NT2/D1 (cell line): Measurements from ENCODE around the gene DNAH11.

Source experiments
- DNase-seq: peaks from one replicate; pipeline ENCODE4 v3.0.0-alpha.2; 2011; ENCODE audit warnings: low read depth, low spot score
- H3K27me3 ChIP-seq: 2 replicates; pipeline ENCODE4 v1.6.0; 2011; ENCODE audit warnings: mild to moderate bottlenecking; ENCODE audit not compliant: insufficient read length, insufficient read depth
- H3K36me3 ChIP-seq: 2 replicates; pipeline ENCODE4 v1.6.1; 2011; ENCODE audit warnings: mild to moderate bottlenecking, low read length, mixed read lengths; ENCODE audit not compliant: insufficient read depth, insufficient read length
- H3K4me1 ChIP-seq: 2 replicates; pipeline ENCODE4 v1.5.1; 2011; ENCODE audit not compliant: insufficient read depth, insufficient read length
- H3K4me3 ChIP-seq: 2 replicates; pipeline ENCODE4 v1.5.1; 2011; ENCODE audit warnings: low read depth; ENCODE audit not compliant: insufficient read length
- H3K9ac ChIP-seq: 2 replicates; pipeline ENCODE4 v1.6.0; 2011; ENCODE audit warnings: low read depth; ENCODE audit not compliant: insufficient read length
- H3K9me3 ChIP-seq: 2 replicates; pipeline ENCODE4 v1.5.1; 2011; ENCODE audit warnings: mild to moderate bottlenecking, low read length; ENCODE audit not compliant: insufficient read depth
- SUZ12 ChIP-seq: IDR thresholded peaks from 2 replicates; pipeline ENCODE4 v1.6.1; 2011; ENCODE audit not compliant: insufficient read length, insufficient read depth; ENCODE audit errors: extremely low read depth
- YY1 ChIP-seq: IDR thresholded peaks from 2 replicates; pipeline ENCODE4 v1.6.1; 2011; ENCODE audit not compliant: insufficient read length, insufficient read depth
- ZNF274 ChIP-seq: IDR thresholded peaks from 2 replicates; pipeline ENCODE4 v1.6.1; 2011; ENCODE audit warnings: mild to moderate bottlenecking, low read depth, low read length

Gene DNAH11

DNA sequence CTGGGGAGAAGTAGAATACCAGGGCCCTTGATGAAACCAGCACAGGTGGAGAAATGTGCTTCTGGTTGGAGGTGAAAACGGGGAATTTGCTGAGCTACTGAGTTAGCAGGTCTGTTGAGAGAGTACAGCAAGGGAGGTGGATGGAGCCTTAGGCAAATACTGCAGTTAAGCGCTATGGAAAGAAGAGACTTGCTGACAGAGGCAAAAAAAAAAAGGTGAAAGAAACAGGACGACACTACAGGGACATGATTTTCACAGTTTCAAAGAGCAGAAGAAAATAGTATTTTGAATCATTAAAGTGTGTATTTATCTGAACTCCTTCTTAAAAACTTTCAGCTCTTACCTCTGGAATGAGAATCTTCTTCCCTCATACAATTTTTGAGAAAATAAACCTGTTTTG, 159.5 kb downstream of the DNAH11 start:
- no peak overlapping the region for H3K4me3 ChIP-seq
- no peaks in the 10 kb centered on the region for H3K9me3 ChIP-seq
- H3K36me3 ChIP-seq, result no peaks in the 10 kb centered on the region
- TF ChIP-seq ZNF274, result no peak
- no peak for TF ChIP-seq SUZ12
- TF ChIP-seq YY1, result no peak
- no peaks in the 10 kb centered on the region for H3K4me1 ChIP-seq
- DNase-seq, result no peak
- H3K9ac ChIP-seq, result no peak overlapping the region
- no peaks in the 10 kb centered on the region for H3K27me3 ChIP-seq

DNA sequence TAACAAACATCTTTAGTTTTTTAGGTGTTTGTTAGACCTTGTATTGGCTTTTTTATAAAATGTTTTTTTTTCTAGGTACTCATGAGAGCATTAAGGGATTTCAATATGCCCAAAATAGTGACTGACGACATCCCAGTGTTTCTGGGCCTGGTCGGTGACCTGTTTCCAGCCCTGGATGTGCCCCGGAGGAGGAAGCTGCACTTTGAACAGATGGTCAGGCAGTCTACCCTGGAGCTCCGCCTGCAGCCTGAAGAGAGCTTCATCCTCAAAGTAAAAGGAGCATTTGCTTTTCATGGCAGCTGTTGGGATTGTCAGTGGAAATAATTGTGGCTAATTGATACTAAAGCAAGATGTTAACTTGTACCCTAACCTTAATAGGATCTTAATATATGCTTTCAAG, 161.5 kb downstream of the DNAH11 start:
- H3K4me1 ChIP-seq, result no peaks in the 10 kb centered on the region
- no peak overlapping the region for H3K9ac ChIP-seq
- no peaks in the 10 kb centered on the region for H3K36me3 ChIP-seq
- no peak for TF ChIP-seq ZNF274
- H3K27me3 ChIP-seq, result no peaks in the 10 kb centered on the region
- H3K4me3 ChIP-seq, result no peak overlapping the region
- no peaks in the 10 kb centered on the region for H3K9me3 ChIP-seq
- DNase-seq, result no peak

DNA sequence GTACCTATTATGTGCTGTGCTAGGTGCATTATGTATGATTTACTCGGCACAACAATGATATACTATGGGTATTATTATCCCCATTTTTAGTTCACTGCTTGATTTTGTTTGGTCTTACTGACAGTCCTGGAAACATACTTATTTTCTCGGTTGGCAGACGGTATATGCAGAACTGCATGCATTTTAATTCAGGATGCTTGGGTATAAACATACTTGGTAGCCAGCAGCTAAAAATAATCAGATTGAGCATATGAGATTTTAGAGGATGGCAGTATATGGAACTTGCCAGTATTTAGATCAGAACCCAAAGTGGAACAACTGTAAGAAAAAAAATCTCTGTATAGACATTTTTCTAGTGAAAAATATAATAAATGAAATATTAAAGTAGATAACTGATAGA, 163.3 kb downstream of the DNAH11 start:
- no peaks in the 10 kb centered on the region for H3K27me3 ChIP-seq
- H3K9me3 ChIP-seq, result no peaks in the 10 kb centered on the region
- no peak overlapping the region for H3K4me3 ChIP-seq

DNA sequence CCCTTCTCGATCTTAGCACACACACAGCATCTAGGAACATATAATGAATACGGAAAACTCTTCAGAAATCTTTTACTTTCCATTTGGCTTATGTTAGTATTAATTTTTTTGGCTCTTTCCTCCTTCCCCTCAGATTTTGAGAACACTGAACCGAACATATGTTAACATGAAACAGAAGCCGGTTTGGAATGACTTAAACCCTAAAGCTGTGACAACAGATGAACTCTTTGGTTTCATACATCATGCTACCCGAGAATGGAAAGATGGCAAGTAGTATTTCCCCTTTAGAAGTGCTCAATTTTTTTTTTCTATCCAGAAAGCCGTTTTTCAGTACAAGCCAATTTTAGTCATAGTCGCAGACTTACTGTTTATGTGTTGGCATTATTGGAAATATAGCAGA, 164.7 kb downstream of the DNAH11 start:
- H3K9ac ChIP-seq, result no peak overlapping the region
- no peaks in the 10 kb centered on the region for H3K27me3 ChIP-seq
- TF ChIP-seq SUZ12, result no peak
- DNase-seq, result no peak
- no peaks in the 10 kb centered on the region for H3K36me3 ChIP-seq
- H3K4me1 ChIP-seq, result no peaks in the 10 kb centered on the region
- H3K4me3 ChIP-seq, result no peak overlapping the region
- H3K9me3 ChIP-seq, result no peaks in the 10 kb centered on the region

More for the DNA sequence above, 163.3 kb downstream of the DNAH11 start:
- no peak for DNase-seq
- TF ChIP-seq ZNF274, result no peak
- no peak for TF ChIP-seq YY1
- Histone ChIP-seq H3K36me3 (no peaks in the 10 kb centered on the region), H3K4me1 (no peaks in the 10 kb centered on the region), H3K9ac (no peak overlapping the region)

DNA sequence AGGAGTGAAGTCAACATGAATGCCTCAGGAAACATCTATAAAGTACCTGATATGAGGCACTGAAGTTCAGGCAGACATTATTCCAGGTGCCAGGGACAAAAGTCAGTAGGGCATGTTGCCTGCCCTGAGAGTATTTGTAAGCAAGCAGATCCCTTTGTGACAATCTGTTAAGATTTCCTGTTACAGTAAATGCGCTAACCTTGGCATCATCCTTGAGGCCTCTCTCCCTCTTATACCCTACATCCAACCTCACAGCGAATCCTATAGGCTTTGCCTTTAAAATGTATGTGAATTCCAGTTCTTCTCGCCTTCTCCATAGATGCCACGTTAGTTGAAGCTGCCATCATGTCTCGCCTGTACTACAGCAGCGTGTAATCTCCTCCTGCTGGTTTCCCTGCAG, 165.3 kb downstream of the DNAH11 start:
- no peak for DNase-seq
- Histone ChIP-seq H3K9me3 (no peaks in the 10 kb centered on the region), H3K27me3 (no peaks in the 10 kb centered on the region), H3K4me3 (no peak overlapping the region), H3K9ac (no peak overlapping the region), H3K4me1 (no peaks in the 10 kb centered on the region), H3K36me3 (no peaks in the 10 kb centered on the region)
- TF ChIP-seq ZNF274, result no peak
- no peak for TF ChIP-seq SUZ12
- no peak for TF ChIP-seq YY1

DNA sequence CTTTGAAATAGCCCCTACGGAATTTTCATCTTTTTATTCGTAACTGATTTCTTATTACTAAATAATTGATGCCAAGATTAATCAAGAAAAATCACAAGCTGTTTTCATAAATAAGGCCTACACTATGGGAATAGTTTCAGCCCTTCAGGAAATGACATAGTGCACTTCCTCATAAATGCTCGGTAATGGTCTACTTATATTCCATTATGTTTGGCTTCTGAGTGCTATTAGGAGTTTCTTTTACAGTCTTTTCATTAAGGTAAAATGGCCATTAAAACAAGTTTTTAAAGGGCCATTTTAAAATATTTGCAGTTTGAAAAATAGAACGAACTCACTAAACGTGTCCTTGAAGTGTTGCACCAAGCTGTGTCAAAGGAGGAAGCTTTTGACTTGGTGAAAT, 174.5 kb downstream of the DNAH11 start:
- TF ChIP-seq ZNF274 (no peak), YY1 (no peak), SUZ12 (no peak)
- DNase-seq, result no peak

DNA sequence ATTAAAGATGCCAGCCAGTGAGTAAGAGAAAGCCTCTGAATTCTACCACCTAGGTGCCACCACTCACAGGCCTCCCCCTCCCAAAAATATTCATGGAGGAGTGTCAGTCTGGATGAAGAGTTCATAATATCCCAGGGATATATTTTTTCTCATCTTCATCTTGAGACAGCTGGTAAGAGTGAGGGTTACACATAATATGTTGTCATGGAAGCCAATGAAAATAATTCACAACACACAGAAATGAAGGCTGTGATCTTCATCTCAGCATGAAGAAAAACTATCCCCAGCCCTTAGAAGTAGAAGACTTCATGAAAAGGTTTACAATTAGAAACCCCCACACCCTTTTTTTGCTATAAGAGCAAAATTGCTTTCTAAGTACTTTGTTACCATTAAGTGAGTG, 175.6 kb downstream of the DNAH11 start:
- H3K27me3 ChIP-seq, result no peaks in the 10 kb centered on the region
- no peak overlapping the region for H3K4me3 ChIP-seq
- H3K9me3 ChIP-seq, result no peaks in the 10 kb centered on the region
- H3K36me3 ChIP-seq, result no peaks in the 10 kb centered on the region
- DNase-seq, result no peak
- H3K4me1 ChIP-seq, result no peaks in the 10 kb centered on the region
- no peak overlapping the region for H3K9ac ChIP-seq
- TF ChIP-seq ZNF274, result no peak
- TF ChIP-seq SUZ12, result no peak
- no peak for TF ChIP-seq YY1

More for the DNA sequence above, 174.5 kb downstream of the DNAH11 start:
- no peak overlapping the region for H3K4me3 ChIP-seq
- no peaks in the 10 kb centered on the region for H3K27me3 ChIP-seq
- no peak overlapping the region for H3K9ac ChIP-seq
- H3K4me1 ChIP-seq, result no peaks in the 10 kb centered on the region
- no peaks in the 10 kb centered on the region for H3K36me3 ChIP-seq
- no peaks in the 10 kb centered on the region for H3K9me3 ChIP-seq

DNA sequence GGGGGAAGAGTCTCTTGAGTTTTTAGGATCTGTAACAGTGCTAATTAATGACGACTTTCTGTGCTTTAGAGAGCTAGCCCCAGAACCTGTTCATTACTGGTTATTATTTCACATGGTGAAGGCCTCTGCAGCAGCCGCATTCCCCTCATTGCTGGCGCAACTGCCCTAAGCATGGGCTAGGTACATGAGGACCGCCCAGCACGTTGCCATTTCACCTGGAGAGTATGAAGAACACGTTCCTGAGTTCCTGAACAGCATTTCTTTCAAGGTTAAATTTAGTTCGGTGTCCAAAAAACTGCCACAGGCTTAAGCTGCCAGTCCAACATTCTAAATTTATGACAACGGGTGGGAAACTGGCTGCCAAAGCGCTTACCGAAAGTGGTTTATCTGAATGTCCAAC, 177.0 kb downstream of the DNAH11 start:
- H3K9ac ChIP-seq, result no peak overlapping the region
- no peaks in the 10 kb centered on the region for H3K4me1 ChIP-seq
- DNase-seq, result no peak
- H3K36me3 ChIP-seq, result no peaks in the 10 kb centered on the region
- TF ChIP-seq YY1, result no peak
- TF ChIP-seq ZNF274, result no peak
- TF ChIP-seq SUZ12, result no peak
- H3K27me3 ChIP-seq, result no peaks in the 10 kb centered on the region
- no peaks in the 10 kb centered on the region for H3K9me3 ChIP-seq
- H3K4me3 ChIP-seq, result no peak overlapping the region
